Superior temporal gyrus (tissue), 1 donor: ENCODE measurements around the gene RNF11.

ENCODE experiments used
- DNase-seq: peaks from one replicate; pipeline ENCODE4 v3.0.0-alpha.2; 2016; ENCODE audit errors: extremely low spot score

Gene RNF11

GRCh38 chr1:51313961-51314777, 78.1 kb downstream of the RNF11 start:
- peak; percentile 21 for DNase-seq

- DNase-seq, result no peak
Measured at GRCh38 chr1:51314974-51315373, 78.9 kb downstream of the RNF11 start.

GRCh38 chr1:51316113-51316845, 80.2 kb downstream of the RNF11 start:
- DNase-seq, result no peak

GRCh38 chr1:51316846-51317120, 80.7 kb downstream of the RNF11 start:
- DNase-seq, result no peak

GRCh38 chr1:51317798-51318197, 81.7 kb downstream of the RNF11 start:
- no peak for DNase-seq

- DNase-seq, result no peak
Measured at GRCh38 chr1:51320967-51321923, 85.2 kb downstream of the RNF11 start.

GRCh38 chr1:51321924-51322280, 85.8 kb downstream of the RNF11 start:
- no peak for DNase-seq

GRCh38 chr1:51322417-51323101, 86.5 kb downstream of the RNF11 start:
- DNase-seq, result no peak
